GM12874 (cell line): ENCODE results near the gene GPC6.

Source experiments
- CTCF ChIP-seq: IDR thresholded peaks from 2 replicates; pipeline ENCODE4 v1.5.1; 2011; ENCODE audit warnings: low read depth, mild to moderate bottlenecking, control low read depth, low read length, moderate library complexity; ENCODE audit not compliant: insufficient read depth

GPC6 gene

GRCh38 chr13:93361703-93362102 is 135.1 kb downstream of the GPC6 start:
- TF ChIP-seq CTCF, result no peak

GRCh38 chr13:93364166-93364565 is 137.6 kb downstream of the GPC6 start:
- TF ChIP-seq CTCF, result no peak

GRCh38 chr13:93368296-93368695 is 141.7 kb downstream of the GPC6 start:
- TF ChIP-seq CTCF, result no peak

- TF ChIP-seq CTCF, result no peak
Measured at GRCh38 chr13:93368718-93369117, 142.1 kb downstream of the GPC6 start.

- no peak for TF ChIP-seq CTCF
Measured at GRCh38 chr13:93372856-93373255, 146.2 kb downstream of the GPC6 start.

GRCh38 chr13:93375491-93375890 is 148.9 kb downstream of the GPC6 start:
- no peak for TF ChIP-seq CTCF

GRCh38 chr13:93377196-93377595 is 150.6 kb downstream of the GPC6 start:
- TF ChIP-seq CTCF, result no peak

GRCh38 chr13:93378184-93378583 is 151.6 kb downstream of the GPC6 start:
- TF ChIP-seq CTCF, result no peak
